C4-2B (cell line): ENCODE results near the gene SETD2.
"Not testable (repeated sequence)": the region's sequence is repeated elsewhere in the genome, so short reads cannot be mapped to it uniquely, and the experiment has no call there.

ENCODE experiments used
- H3K27ac ChIP-seq: fragments of 450-650 bp; 2 replicates; pipeline ENCODE4 v1.5.1; 2017
- ZFX ChIP-seq: fragments of 450-650 bp; IDR thresholded peaks from 2 replicates; pipeline ENCODE4 v1.6.1; 2017
- TF ChIP-seq, protein P1 (sequence below): fragments of 450-650 bp; conservative IDR thresholded peaks from 2 replicates; pipeline ENCODE4 v1.5.1; 2017; ENCODE audit warnings: mild to moderate bottlenecking

SETD2 gene

DNA sequence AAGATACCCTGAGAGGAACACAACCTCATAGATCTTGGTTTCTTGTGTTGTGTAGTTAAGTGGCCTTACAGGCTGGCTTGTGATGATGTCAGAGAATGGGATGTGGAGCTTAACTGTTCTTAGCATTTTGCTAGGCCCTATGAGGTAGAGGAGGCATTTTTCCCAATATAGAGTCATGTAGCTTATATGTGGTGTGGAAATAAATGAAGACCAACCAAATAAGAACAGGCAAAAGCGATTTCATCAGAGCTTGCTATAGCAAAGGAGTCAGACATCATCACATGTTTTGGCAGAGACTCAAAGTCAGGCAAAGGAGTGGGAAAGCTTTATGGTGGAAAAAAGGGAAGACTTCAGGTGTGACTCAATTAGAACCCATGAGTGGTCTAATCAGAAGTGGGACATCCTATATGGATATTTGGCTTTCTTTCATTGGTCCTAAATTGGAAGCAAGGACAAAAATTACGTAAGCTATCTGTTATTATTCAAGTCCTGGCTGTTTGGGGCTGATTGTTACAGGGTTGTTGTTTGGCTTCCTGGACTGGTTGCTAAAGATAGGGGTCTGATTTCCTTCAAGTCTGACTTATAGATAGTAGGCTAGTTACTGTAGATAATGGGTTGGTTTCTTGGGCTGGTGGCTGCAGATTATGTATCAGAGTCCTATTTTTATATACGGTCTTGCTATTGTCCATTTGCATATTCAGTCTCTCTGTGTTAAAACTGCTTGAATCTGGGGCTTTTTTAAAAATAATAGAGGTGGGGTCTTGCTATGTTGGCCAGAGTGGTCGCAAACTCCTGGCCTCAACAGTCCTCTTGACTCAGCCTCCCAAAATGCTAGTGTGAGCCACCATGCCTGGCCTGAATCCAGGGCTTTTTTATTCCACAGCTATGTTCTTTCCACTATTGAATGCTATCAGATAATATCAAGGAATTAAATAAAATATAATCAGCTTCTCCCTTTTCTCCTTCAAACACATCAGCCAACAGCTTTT is 30.3 kb upstream of the SETD2 start:
- H3K27ac ChIP-seq, result no peak overlapping the region
- no peak for TF ChIP-seq ZFX
- TF ChIP-seq, protein P1, sequence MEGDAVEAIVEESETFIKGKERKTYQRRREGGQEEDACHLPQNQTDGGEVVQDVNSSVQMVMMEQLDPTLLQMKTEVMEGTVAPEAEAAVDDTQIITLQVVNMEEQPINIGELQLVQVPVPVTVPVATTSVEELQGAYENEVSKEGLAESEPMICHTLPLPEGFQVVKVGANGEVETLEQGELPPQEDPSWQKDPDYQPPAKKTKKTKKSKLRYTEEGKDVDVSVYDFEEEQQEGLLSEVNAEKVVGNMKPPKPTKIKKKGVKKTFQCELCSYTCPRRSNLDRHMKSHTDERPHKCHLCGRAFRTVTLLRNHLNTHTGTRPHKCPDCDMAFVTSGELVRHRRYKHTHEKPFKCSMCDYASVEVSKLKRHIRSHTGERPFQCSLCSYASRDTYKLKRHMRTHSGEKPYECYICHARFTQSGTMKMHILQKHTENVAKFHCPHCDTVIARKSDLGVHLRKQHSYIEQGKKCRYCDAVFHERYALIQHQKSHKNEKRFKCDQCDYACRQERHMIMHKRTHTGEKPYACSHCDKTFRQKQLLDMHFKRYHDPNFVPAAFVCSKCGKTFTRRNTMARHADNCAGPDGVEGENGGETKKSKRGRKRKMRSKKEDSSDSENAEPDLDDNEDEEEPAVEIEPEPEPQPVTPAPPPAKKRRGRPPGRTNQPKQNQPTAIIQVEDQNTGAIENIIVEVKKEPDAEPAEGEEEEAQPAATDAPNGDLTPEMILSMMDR, result no peak

DNA sequence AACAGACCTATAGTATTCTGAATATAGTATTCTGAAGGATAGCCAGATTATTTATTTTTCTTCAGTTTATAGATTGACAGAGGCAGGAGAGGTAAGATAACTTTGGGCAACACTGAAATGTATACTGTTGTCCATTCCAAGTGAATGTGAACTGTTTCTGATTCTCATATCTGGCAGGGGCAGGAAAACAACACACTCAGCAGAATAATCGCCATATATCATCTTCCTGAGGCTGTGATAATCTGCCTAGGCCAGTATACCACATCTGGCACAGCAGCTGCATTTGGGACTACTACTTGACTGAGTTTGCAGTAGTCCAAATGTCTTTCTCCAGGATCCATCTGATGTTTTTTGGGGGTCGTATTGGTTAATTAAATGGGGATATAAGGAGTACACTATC is 22.4 kb upstream of the SETD2 start:
- no peak for TF ChIP-seq ZFX
- TF ChIP-seq, protein P1, result no peak
- H3K27ac ChIP-seq, result no peak overlapping the region

DNA sequence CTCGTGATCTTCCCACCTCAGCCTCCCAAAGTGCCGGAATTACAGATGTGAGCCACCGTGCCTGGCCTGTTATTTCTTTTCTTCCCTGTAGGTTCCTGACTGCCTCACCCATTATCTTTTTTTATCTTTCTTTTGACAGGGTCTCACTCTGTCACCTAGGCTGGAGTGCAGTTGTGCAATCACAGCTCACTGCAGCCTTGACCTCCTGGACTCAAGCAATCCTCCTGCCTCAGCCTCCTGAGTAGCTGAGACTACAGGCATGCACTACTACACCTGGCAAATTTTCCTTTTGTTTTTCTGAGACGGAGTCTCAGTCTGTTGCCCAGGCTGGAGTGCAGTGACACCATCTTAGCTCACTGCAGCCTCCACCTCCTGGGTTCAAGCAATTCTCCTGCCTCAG is 17.8 kb upstream of the SETD2 start:
- H3K27ac ChIP-seq, result not testable (repeated sequence)

DNA sequence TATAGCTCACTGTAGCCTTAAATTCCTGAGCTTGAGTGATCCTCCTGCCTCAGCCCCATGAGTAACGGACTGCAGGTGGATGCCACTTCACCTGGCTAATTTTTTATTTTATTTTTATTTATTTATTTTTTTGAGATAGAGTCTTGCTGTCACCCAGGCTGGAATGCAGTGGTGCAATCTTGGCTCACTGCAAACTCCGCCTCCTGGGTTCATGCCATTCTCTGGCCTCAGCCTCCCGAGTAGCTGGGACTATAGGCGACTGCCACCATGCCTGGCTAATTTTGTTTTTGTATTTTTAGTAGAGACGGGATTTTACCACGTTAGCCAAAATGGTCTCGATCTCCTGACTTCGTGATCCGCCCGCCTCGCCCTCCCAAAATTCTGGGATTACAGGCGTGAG is 16.1 kb upstream of the SETD2 start:
- H3K27ac ChIP-seq, result not testable (repeated sequence)

DNA sequence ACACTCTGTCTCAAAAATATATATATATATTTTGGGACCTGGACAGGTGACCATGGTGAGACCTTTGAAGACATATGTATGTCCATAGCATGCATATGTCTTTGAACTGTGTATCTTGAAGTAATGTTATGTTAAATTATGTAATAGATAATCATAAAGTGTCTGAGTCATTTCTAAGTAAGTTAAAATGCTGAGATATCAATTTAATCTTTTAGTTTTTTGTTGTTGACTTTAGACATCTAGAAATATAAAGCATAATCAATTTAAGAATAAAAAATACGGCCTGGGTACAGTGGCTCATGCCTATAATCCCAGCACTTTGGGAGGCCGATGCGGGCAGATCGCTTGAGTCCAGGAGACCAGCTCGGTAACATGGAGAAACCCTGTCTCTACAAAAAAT is 12.7 kb upstream of the SETD2 start:
- no peak for TF ChIP-seq ZFX
- TF ChIP-seq, protein P1, result no peak
- no peak overlapping the region for H3K27ac ChIP-seq

DNA sequence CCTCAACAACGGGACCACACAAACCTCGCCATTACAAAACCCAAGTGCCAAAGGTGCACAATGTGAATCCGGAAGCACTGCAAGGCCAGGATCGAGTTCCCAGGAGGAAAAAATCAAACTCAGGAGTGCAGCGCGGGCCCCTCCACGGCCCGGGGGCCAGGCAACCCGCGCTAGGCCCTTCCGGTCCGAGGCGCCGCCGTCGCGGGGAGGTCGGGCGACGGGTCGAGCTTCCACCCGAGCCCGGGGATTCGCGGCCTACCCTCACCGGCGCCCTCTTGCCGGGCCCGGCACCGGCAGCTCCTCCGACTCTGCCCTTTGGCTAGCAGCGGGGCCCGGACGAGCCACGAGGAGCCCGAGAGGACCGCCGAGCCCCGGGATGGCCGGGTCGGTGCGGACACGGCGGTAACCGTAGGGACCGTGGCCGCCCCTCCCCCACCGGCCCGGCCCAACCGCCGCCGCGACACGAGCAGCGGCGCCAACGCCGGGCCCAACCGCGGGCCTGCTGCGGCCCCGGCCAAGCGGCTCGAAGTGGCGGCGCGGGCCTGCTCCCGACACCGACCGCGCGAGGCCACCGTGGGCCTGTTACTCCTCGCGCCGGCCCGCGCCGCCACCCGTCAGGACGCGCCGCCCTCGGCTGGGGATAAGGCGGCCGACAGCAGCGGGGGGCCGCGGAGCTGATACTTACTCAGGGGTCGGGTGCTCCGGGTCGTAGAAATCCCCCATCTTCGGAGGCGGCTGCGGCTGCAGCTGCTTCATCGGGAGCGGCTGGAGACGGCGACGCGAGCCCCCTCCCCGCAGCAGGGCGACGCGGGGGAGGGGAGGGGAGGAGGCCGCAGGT is 525 bp downstream of the SETD2 start:
- peak overlapping the region; percentile 96 for H3K27ac ChIP-seq
- peak; percentile 100 for TF ChIP-seq ZFX
- TF ChIP-seq, protein P1, result no peak

DNA sequence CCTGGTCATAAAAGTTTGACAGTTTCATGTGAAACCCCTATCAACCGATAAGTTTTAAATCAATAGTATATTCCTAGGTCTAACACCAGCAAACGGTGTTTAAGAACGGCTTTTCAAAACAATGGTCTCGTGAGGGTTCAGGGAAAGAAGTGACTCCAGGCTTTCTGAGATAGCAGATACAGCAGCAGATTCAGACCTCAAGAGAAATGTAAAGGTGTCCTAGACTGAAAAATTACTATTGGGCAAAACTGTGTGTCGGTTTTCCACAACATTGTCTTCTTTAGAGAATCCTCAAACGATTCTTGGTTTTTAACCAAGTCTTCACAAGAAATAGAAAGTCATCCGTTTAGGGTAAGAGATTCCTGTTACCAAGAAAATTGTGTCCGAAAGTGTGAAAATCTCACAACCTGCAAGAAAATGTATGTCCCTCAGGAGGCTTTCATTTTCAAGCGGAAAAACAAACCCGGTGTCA is 1.2 kb downstream of the SETD2 start:
- TF ChIP-seq, protein P1, result no peak
- no peak for TF ChIP-seq ZFX
- H3K27ac ChIP-seq, result peak overlapping the region; percentile 96

DNA sequence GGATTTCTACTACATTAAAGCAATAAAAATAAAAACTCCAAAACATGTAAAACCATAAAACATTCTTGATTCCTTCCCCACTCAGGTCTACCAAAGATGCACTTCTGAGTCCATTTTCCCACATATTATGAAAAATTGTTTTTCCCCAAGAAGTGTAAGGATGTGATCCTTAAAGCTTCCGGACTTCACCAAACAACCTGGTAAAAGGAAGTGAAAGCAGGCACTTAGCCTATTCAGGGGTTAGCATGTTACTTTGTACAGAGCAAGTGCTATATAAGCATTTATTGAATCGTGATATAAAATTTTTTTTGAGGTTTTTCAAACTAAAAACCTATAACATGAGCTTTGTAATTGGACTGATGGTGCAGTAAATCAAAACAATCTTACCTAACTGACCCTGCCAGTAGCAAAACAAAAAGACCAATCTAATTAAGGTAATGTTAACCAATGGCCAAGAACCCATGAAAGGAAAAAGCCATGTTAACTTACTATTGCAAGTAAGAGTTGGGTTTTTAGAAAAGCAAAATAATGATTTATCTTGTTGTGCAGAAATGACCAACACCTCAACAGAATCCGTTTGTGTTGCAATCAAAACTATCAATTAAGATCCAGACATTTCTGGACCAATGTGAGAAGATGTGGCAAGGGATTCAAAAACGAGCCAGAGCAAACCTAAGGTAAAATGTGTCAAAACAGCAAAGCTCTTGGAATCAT is 1.8 kb downstream of the SETD2 start:
- H3K27ac ChIP-seq, result no peak overlapping the region
- no peak for TF ChIP-seq ZFX
- TF ChIP-seq, protein P1, result no peak
